Left hindlimb (tissue), 1 donor: Measurements from ENCODE around the gene OSBPL10.

Source experiments
- DNase-seq: peaks from one replicate; pipeline ENCODE4 v3.0.0-alpha.2; 2018

OSBPL10 gene

GRCh38 chr3:31985831-31986230, 4.8 kb upstream of the OSBPL10 start:
- DNase-seq, result no peak

GRCh38 chr3:31984321-31984720, 3.3 kb upstream of the OSBPL10 start:
- no peak for DNase-seq

GRCh38 chr3:31980530-31981205, 394 bp downstream of the OSBPL10 start:
- DNase-seq, result peak; percentile 72

GRCh38 chr3:31979001-31979697, 1.9 kb downstream of the OSBPL10 start:
- no peak for DNase-seq

GRCh38 chr3:31978553-31978952, 2.5 kb downstream of the OSBPL10 start:
- DNase-seq, result no peak

GRCh38 chr3:31977736-31978135, 3.3 kb downstream of the OSBPL10 start:
- DNase-seq, result no peak

- DNase-seq, result no peak
Observed at GRCh38 chr3:31976302-31976701, 4.8 kb downstream of the OSBPL10 start.

GRCh38 chr3:31974964-31975363, 6.1 kb downstream of the OSBPL10 start:
- no peak for DNase-seq

- no peak for DNase-seq
Observed at GRCh38 chr3:31974471-31974870, 6.6 kb downstream of the OSBPL10 start.

- DNase-seq, result no peak
Observed at GRCh38 chr3:31973837-31974236, 7.2 kb downstream of the OSBPL10 start.

- DNase-seq, result no peak
Observed at GRCh38 chr3:31973081-31973480, 8.0 kb downstream of the OSBPL10 start.

GRCh38 chr3:31971607-31972006, 9.5 kb downstream of the OSBPL10 start:
- no peak for DNase-seq

GRCh38 chr3:31968927-31969418, 12.1 kb downstream of the OSBPL10 start:
- peak; percentile 69 for DNase-seq

- no peak for DNase-seq
Observed at GRCh38 chr3:31968369-31968926, 12.6 kb downstream of the OSBPL10 start.

- no peak for DNase-seq
Observed at GRCh38 chr3:31967592-31967991, 13.5 kb downstream of the OSBPL10 start.

- no peak for DNase-seq
Observed at GRCh38 chr3:31966978-31967591, 14.0 kb downstream of the OSBPL10 start.

- DNase-seq, result no peak
Observed at GRCh38 chr3:31962801-31963205, 18.3 kb downstream of the OSBPL10 start.

- DNase-seq, result no peak
Observed at GRCh38 chr3:31960793-31961431, 20.1 kb downstream of the OSBPL10 start.

- DNase-seq, result no peak
Observed at GRCh38 chr3:31959951-31960792, 20.9 kb downstream of the OSBPL10 start.

GRCh38 chr3:31959251-31959650, 21.8 kb downstream of the OSBPL10 start:
- DNase-seq, result no peak

- DNase-seq, result no peak
Observed at GRCh38 chr3:31958701-31959152, 22.3 kb downstream of the OSBPL10 start.

GRCh38 chr3:31957106-31957505, 24.0 kb downstream of the OSBPL10 start:
- no peak for DNase-seq
